GM04504 (cell line): Measurements from ENCODE around the gene MAPKAPK3.
A peak's percentile ranks its signal among the peaks of the same experiment; 100 is the strongest.
"Not testable (repeated sequence)": the region's sequence is repeated elsewhere in the genome, so short reads cannot be mapped to it uniquely, and the experiment has no call there.

ENCODE experiments used
- DNase-seq: peaks from one replicate; pipeline ENCODE4 v3.0.0-alpha.2; 2012; ENCODE audit warnings: low read depth

The MAPKAPK3 gene

DNA sequence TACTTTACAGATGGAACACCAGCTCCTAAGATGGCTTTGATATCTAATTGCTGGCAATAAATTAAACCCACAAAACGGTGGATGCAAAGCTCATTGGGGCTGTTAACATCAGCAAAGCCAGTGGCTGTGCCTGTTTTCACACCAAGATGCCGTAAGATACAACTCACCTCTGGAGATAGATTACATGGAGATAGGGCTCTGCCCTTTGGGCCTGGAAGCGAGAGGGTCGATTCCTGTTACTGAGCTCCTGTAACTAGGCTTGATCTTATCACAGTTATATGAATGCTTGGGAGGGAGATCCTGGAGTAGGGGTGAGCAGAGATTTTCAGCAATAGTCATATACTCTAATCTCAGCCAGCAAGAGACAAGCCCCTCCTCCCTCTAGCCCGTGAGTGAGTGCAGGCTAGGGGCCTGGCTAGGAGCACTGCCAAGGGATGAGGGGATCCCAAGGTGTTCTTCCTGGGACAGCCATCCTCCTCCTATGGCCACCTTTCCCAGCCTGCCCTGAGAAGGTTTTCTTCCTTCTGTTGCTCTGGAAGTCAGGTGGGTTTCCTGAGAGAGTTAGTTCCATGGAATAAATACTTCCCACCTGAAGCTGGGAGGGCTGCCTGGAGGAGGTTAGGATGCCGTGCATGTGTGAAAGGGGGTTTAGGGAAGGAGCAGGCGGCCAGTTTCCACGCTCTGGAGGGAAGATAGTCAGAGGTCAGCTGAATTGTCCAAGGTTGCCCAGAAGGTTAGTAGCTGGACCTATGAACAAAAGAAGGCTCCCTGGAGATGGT lies 39.7 kb downstream of the MAPKAPK3 start:
- no peak for DNase-seq

DNA sequence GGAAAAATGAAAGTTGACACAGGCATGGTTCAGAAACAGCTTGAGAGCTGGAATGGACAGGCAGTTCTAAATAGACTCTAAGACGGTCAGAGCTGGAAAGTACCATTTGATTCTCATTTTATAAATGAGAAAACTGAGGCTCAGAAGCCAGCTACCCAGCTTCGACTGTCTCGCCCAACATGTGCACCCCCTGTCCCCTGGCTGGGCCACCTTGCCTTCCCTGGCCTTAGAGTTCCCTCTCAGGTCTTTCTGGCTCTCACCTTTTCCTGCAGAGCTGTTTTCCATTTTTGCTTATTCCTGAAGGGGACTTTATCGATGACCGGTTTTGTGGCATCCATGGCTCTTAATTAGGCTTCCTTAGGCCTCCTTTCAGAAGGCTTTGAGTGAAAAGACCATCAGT lies 40.5 kb downstream of the MAPKAPK3 start:
- no peak for DNase-seq

- no peak for DNase-seq
These were observed 40.9 kb downstream of the MAPKAPK3 start for GRCh38 chr3:50657816-50658215.

- DNase-seq, result peak; percentile 40
These were observed 41.5 kb downstream of the MAPKAPK3 start for GRCh38 chr3:50658416-50658815.

- no peak for DNase-seq
These were observed 41.9 kb downstream of the MAPKAPK3 start for GRCh38 chr3:50658831-50659230.

GRCh38 chr3:50660386-50660785 lies 43.4 kb downstream of the MAPKAPK3 start:
- no peak for DNase-seq

DNA sequence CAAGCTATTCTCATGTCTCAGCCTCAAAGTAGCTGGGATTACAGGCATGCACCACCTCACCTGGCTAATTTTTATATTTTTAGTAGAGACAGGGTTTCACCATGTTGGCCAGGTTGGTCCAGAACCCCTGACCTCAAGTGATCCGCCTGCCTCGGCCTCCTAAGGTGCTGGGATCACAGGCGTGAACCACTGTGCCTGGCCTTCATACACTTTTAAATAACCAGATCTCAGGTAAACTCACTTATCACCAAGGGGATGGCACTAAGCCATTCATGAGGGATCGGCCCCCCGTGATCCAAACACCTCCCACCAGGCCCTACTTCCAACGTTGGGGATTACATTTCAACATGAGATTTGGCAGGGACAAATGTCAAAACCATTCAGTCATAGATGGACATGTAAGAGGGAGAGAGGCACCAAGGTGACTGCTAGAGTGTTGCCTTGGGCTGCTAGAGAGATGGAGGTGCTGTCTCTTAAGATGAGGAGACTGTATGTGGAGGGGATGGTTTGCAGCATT lies 44.4 kb downstream of the MAPKAPK3 start:
- DNase-seq, result no peak

DNA sequence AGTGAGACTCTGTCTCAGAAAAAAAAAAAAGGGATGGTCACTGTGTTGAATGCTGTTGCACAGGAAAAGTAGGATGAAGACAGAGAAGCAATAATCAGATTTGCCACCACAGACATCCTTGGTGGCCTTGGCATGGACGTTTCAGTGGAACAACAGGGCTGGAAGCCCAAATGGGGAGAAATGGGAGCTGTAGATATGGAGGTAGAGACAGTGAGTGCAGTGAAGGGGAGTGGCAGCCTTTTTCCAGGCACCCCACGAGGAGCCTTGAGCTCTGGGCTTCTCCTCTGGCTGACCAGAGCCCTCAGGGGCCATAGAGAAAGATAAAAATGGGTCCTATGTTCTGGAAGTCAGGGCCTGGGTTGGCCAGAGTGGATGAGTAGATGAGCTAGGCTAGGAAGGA lies 45.5 kb downstream of the MAPKAPK3 start:
- DNase-seq, result no peak

DNA sequence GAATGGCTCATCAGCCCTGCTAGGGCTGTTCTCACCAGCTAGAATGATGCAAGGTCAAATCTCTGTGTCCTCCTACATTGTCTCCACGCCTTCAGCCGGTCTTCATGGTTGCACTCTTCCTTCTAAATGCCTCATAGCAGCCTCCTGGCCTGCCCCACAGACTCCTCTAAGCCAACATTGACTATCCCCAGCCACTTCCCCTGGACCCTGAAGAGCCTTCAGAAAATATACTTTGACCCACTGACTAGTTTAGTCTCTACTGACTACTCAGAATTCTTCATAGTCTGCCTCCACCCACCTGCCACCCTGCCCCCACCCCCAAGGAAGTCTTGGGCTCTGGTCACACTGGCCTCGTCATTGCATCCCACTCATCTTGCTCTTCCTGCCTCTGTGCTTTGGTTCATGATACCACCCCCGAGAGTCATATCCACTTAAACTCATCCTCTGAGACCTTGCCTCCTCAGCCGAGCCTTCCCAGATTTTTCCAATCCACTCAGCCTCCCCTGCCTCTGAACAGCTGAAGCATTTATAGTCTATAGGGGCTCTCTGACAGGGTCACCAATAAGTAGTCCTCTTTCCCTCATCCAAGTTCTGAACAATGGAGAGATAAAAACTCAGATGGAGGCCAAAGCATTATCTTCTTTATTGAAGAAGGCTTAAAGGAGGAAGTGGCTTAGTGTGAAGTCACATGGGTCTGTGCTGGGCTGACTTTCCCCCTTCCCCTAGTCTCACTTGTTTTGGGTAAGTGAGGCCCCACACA lies 48.3 kb downstream of the MAPKAPK3 start:
- DNase-seq, result no peak

- not testable (repeated sequence) for DNase-seq
These were observed 48.8 kb downstream of the MAPKAPK3 start for GRCh38 chr3:50665841-50666115.

GRCh38 chr3:50666837-50667236 lies 49.9 kb downstream of the MAPKAPK3 start:
- DNase-seq, result no peak

DNA sequence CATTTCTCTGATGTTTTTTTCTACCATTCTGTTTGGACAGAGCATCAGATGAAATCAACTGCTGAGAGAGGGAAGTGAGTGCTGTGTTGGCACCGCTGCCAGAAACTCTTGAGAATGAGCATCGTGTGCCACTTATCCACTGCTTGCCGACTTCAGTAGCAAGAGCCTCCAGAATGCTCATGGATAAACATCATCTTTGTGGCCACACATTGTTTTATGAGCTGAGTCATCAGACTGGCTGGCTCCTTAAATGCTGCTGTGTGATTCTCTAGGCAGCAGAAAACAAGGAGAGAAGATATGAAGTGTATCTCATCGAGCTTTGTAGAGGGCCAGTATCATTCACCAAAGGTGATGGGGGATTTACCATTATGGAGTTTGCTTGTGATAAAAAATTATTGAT lies 54.4 kb downstream of the MAPKAPK3 start:
- DNase-seq, result peak; percentile 86

- no peak for DNase-seq
These were observed 55.7 kb downstream of the MAPKAPK3 start for GRCh38 chr3:50672656-50673055.

GRCh38 chr3:50673931-50674330 lies 57.0 kb downstream of the MAPKAPK3 start:
- no peak for DNase-seq

GRCh38 chr3:50674349-50675178 lies 57.6 kb downstream of the MAPKAPK3 start, which contains the start of gene DOCK3:
TSS of gene DOCK3 (plus strand) at chr3:50674927. CDS start at chr3:50675264, 337 bp downstream.
- DNase-seq, result peak; percentile 24

- no peak for DNase-seq
These were observed 58.5 kb downstream of the MAPKAPK3 start for GRCh38 chr3:50675179-50676030.

DNA sequence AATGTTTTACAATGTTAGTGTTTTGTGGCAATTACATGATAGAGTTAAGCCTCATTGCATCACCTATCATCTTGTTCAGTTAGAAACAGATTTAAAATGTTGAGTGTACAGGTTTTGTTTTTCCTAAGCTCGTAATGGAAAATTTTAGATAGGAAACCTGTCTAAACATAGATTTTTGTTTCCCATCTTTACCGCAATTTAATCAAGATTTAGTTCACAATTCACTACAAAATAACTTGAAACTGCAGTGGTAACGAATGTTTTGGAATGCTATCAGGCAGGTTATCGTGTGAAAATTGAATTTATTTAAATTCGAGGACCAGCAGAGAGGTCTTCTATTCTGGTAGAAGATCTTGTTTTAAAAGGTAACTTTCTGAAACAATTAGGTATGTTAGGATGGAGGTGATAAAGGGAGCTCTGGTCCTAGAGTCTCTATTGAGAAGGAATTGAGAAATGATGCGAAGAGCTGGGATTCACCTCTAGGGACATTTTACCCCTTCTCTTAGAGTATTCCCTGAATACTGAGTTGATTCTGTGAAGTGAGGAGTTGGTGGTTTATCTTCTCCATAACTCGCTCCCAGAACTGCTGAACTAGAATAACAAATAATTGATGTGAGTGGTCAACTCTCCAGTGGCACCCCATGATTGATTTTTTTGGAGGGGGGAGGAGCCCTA lies 59.2 kb downstream of the MAPKAPK3 start:
- no peak for DNase-seq

- no peak for DNase-seq
These were observed 70.3 kb downstream of the MAPKAPK3 start for GRCh38 chr3:50687127-50687751.

GRCh38 chr3:50687916-50688315 lies 71.0 kb downstream of the MAPKAPK3 start:
- DNase-seq, result no peak

GRCh38 chr3:50688602-50689001 lies 71.7 kb downstream of the MAPKAPK3 start:
- not testable (repeated sequence) for DNase-seq
